ENCODE results near the gene CRIM1. TPM values are rescaled to one million over a fixed set of nuclear protein-coding genes. Genes with fewer than 3 reads are reported as not detected.
A peak's percentile ranks its signal among the peaks of the same experiment; 100 is the strongest.

CRIM1 gene
- total RNA-seq, 4 donors from 2014 or later, result 73.7 to 134 (median 80.7) TPM

- Histone ChIP-seq H3K4me3 (no peak overlapping the region), H3K4me1 (peaks cover 40 to 58% (median 47%) of the 10 kb centered on the region in 4 donors), H3K9me3 (no peaks in the 10 kb centered on the region), H3K27me3 (no peaks in the 10 kb centered on the region), H3K36me3 (no peaks in the 10 kb centered on the region), H3K27ac (peak overlapping the region; percentile 47 to 69 (median 59))
- in situ Hi-C loops (cut with MboI; ENCODE audit: low pct_ligation_motif_present in 1 of 4, low pct_unique_long_range_greater_than_20kb in 1 of 4, low sequenced_read_pairs in 3 of 4), result no loop called here
- TF ChIP-seq POLR2A (IDR thresholded peaks at IDR 0.05) (no peak), POLR2AphosphoS5 (IDR thresholded peaks at IDR 0.05) (no peak), EP300 (IDR thresholded peaks at IDR 0.05; ENCODE audit: low read depth) (no peak), CTCF (IDR thresholded peaks at IDR 0.05) (no peak)
- WGBS, 2 donors (ENCODE audit: low coverage in 1 of 2), result 81% methylated on average over 3 of the region's 3 CpGs; no CpG with 5 or more reads in 1 of the 2 donors
- intact Hi-C loops (cut with DNase I; ENCODE audit: low total_unique reads), result no loop called here
- DNase-seq, result no peak
Measured at GRCh38 chr2:36379710-36380448, 24.3 kb downstream of the CRIM1 start.

- in situ Hi-C loops (cut with MboI; ENCODE audit: low pct_ligation_motif_present in 1 of 4, low pct_unique_long_range_greater_than_20kb in 1 of 4, low sequenced_read_pairs in 3 of 4), result no loop called here
- no peak overlapping the region for H3K4me3 ChIP-seq
- 11 to 45% methylated on average over 7 to 15 of the region's 15 CpGs for WGBS, 2 donors (ENCODE audit: low coverage in 1 of 2)
- no peaks in the 10 kb centered on the region for H3K36me3 ChIP-seq
- peak overlapping the region; percentile 47 to 69 (median 59) for H3K27ac ChIP-seq
- H3K27me3 ChIP-seq, result no peaks in the 10 kb centered on the region
- peaks cover 35 to 48% (median 38%) of the 10 kb centered on the region in 4 donors for H3K4me1 ChIP-seq
- intact Hi-C loops (cut with DNase I; ENCODE audit: low total_unique reads), result no loop called here
- TF ChIP-seq CTCF (IDR thresholded peaks at IDR 0.05) (no peak), POLR2AphosphoS5 (IDR thresholded peaks at IDR 0.05) (peak in 1 of 3 donors; percentile 16)
- DNase-seq, result peak; percentile 65
- no peaks in the 10 kb centered on the region for H3K9me3 ChIP-seq
Measured at GRCh38 chr2:36380624-36381481, 25.3 kb downstream of the CRIM1 start.

GRCh38 chr2:36381993-36382392, 26.4 kb downstream of the CRIM1 start:
- H3K27ac ChIP-seq, result no peak overlapping the region
- no peaks in the 10 kb centered on the region for H3K9me3 ChIP-seq
- no peak for TF ChIP-seq CTCF (IDR thresholded peaks at IDR 0.05)
- intact Hi-C loops (cut with DNase I; ENCODE audit: low total_unique reads), result no loop called here
- H3K36me3 ChIP-seq, result no peaks in the 10 kb centered on the region
- 82 to 83% methylated on average over 4 to 6 of the region's 6 CpGs for WGBS, 2 donors (ENCODE audit: low coverage in 1 of 2)
- DNase-seq, result no peak
- peaks cover 24 to 37% (median 27%) of the 10 kb centered on the region in 4 donors for H3K4me1 ChIP-seq
- no peaks in the 10 kb centered on the region for H3K27me3 ChIP-seq
- no peak overlapping the region for H3K4me3 ChIP-seq
- in situ Hi-C loops (cut with MboI; ENCODE audit: low pct_ligation_motif_present in 1 of 4, low pct_unique_long_range_greater_than_20kb in 1 of 4, low sequenced_read_pairs in 3 of 4), result no loop called here

GRCh38 chr2:36382472-36382871, 26.9 kb downstream of the CRIM1 start:
- intact Hi-C loops (cut with DNase I; ENCODE audit: low total_unique reads) (no loop called here), in situ Hi-C loops (cut with MboI; ENCODE audit: low pct_ligation_motif_present in 1 of 4, low pct_unique_long_range_greater_than_20kb in 1 of 4, low sequenced_read_pairs in 3 of 4) (no loop called here)
- WGBS, 2 donors (ENCODE audit: low coverage in 1 of 2), result 76 to 80% methylated on average over 2 of the region's 2 CpGs
- Histone ChIP-seq H3K4me1 (peaks cover 20 to 36% (median 23%) of the 10 kb centered on the region in 4 donors), H3K27me3 (no peaks in the 10 kb centered on the region), H3K36me3 (no peaks in the 10 kb centered on the region), H3K27ac (no peak overlapping the region), H3K9me3 (no peaks in the 10 kb centered on the region), H3K4me3 (no peak overlapping the region)
- no peak for TF ChIP-seq EP300 (IDR thresholded peaks at IDR 0.05; ENCODE audit: low read depth)
- no peak for TF ChIP-seq CTCF (IDR thresholded peaks at IDR 0.05)
- TF ChIP-seq POLR2AphosphoS5 (IDR thresholded peaks at IDR 0.05), result no peak
- TF ChIP-seq POLR2A (IDR thresholded peaks at IDR 0.05), result no peak
- DNase-seq, result no peak
